Measurements from ENCODE around the gene EIF4G3. TPM values are rescaled to one million over a fixed set of nuclear protein-coding genes. Genes with fewer than 3 reads are reported as not detected.

The EIF4G3 gene
- total RNA-seq, 2 donors from 2014 or later: 33.4 to 38.5 TPM

DNA sequence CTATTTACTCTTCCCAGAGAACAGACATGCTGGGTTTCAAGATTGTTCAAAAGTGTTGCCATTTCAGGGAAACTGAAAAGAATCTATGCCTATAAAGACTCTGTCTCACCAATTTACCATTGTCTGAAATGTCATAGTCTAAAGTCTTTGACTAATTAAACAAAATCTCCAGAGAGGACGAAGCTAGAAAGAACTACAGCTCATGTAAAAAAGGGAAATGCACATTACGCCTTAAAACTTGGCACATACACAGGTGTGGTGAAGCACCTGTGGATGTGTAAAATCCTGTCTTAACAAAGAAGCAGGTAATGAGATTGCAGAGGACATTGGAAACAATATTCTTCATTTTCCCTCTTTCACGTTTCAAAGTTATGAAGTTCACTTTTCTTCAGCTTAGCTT lies 130.6 kb downstream of the EIF4G3 start:
- Histone ChIP-seq H3K27me3 (no peaks in the 10 kb centered on the region), H3K36me3 (no peaks in the 10 kb centered on the region), H3K27ac (no peak overlapping the region), H3K4me3 (no peak overlapping the region), H3K9me3 (no peaks in the 10 kb centered on the region), H3K4me1 (peaks cover 0 to 10% of the 10 kb centered on the region in 2 donors)
- no peak for DNase-seq (ENCODE audit: low spot score)
- TF ChIP-seq, protein P1, sequence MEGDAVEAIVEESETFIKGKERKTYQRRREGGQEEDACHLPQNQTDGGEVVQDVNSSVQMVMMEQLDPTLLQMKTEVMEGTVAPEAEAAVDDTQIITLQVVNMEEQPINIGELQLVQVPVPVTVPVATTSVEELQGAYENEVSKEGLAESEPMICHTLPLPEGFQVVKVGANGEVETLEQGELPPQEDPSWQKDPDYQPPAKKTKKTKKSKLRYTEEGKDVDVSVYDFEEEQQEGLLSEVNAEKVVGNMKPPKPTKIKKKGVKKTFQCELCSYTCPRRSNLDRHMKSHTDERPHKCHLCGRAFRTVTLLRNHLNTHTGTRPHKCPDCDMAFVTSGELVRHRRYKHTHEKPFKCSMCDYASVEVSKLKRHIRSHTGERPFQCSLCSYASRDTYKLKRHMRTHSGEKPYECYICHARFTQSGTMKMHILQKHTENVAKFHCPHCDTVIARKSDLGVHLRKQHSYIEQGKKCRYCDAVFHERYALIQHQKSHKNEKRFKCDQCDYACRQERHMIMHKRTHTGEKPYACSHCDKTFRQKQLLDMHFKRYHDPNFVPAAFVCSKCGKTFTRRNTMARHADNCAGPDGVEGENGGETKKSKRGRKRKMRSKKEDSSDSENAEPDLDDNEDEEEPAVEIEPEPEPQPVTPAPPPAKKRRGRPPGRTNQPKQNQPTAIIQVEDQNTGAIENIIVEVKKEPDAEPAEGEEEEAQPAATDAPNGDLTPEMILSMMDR (IDR thresholded peaks at IDR 0.05): no peak

DNA sequence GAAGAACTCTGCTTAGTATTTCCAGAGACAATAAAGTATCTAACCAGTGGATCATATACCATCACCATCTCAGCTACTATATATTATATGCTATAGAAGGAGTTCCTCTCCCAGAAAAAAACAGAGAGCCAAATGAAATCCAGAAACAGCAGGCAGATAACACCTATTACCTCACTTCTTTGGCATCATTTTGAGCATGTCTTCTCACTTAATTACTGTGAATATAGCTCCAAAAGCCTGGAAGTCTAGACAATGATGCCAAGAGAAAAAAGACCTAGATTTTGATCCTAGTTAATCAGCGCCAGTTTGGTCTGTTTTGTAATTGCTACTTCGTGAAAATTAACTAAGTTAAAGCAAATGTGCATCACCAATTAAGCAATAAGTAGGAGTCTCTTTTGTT lies 131.3 kb downstream of the EIF4G3 start:
- no peaks in the 10 kb centered on the region for H3K36me3 ChIP-seq
- H3K4me1 ChIP-seq: peaks cover 0 to 10% of the 10 kb centered on the region in 2 donors
- no peak overlapping the region for H3K27ac ChIP-seq
- no peaks in the 10 kb centered on the region for H3K9me3 ChIP-seq
- H3K27me3 ChIP-seq: no peaks in the 10 kb centered on the region
- DNase-seq (ENCODE audit: low spot score): no peak
- no peak overlapping the region for H3K4me3 ChIP-seq
- TF ChIP-seq, protein P1 (IDR thresholded peaks at IDR 0.05): no peak

DNA sequence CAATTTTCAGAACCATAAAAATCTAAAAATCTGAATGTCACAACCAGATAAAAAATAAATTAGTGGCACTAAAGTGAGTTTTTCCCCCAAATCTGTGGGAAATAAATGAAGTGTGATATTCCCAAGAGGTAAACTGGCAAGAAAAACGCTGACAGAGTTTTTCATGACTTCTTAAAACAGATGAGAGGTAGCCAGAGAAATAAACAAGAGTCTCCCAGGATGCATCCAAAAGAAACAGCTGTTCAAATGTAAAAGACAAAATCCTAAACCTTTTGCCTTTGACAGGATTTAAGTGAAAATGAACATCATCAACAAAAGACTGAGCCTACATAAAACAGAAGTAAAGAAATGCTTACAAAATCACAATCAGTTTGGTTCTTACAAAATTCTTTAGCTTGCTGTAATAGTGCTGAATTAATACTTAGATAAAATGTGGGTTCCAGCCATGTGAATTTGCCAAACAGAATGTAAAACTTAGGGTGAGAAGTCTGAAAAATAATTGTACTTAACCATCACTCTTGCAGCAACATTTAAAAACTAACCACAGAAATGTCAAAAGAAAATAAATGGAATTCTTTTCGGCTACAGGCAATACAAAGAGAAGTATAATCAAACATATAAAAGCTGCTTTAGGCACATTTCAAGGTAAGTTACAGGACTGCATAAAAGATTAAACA lies 133.6 kb downstream of the EIF4G3 start:
- Histone ChIP-seq H3K9me3 (no peaks in the 10 kb centered on the region), H3K4me3 (no peak overlapping the region), H3K4me1 (peaks cover 0 to 10% of the 10 kb centered on the region in 2 donors), H3K27me3 (no peaks in the 10 kb centered on the region), H3K36me3 (no peaks in the 10 kb centered on the region), H3K27ac (no peak overlapping the region)
- DNase-seq (ENCODE audit: low spot score): no peak
- TF ChIP-seq, protein P1 (IDR thresholded peaks at IDR 0.05): no peak

DNA sequence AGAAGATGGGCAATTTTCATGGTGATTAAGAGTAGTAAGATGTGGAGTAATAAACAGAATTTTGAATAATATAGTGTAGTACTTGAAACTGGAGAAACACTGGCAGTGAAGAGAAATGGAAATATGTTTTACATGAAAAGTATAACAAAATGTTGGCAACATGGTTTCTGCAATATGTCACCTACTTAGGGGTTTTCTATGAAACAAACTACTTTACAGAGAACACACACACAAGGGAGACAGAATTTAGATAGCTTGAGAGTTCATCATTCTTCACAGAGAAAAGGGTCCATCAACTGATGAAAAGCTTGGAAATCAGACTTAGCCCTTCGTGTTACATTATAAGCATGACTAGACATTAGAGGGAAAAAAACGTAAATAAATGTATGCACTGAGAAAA lies 135.2 kb downstream of the EIF4G3 start:
- Histone ChIP-seq H3K9me3 (no peaks in the 10 kb centered on the region), H3K27me3 (no peaks in the 10 kb centered on the region), H3K27ac (no peak overlapping the region), H3K4me3 (no peak overlapping the region), H3K4me1 (peaks cover 0 to 10% of the 10 kb centered on the region in 2 donors), H3K36me3 (no peaks in the 10 kb centered on the region)
- TF ChIP-seq, protein P1 (IDR thresholded peaks at IDR 0.05): no peak
- no peak for DNase-seq (ENCODE audit: low spot score)

DNA sequence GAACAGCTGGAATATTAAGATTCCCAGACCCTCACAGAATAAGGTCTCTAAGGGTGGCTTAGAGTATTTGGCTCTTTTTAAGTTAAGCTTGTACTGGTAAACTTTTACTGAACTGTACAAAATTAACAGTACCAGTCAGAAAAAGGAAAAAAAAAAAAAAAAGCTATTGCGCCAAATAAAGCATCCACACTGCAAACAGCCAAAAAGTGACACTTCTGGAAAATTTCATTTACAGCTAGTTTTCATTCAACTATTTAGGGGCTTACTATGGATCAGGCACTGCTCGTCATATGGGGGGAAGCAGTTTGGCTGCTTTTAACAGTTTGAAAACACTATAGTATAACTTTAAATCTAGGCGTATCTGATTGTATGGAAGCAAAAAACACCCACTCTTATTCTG lies 139.6 kb downstream of the EIF4G3 start:
- Histone ChIP-seq H3K36me3 (no peaks in the 10 kb centered on the region), H3K9me3 (no peaks in the 10 kb centered on the region), H3K27me3 (no peaks in the 10 kb centered on the region), H3K27ac (no peak overlapping the region), H3K4me3 (no peak overlapping the region), H3K4me1 (peaks cover 0 to 17% of the 10 kb centered on the region in 2 donors)
- TF ChIP-seq, protein P1 (IDR thresholded peaks at IDR 0.05): no peak
- DNase-seq (ENCODE audit: low spot score): no peak

DNA sequence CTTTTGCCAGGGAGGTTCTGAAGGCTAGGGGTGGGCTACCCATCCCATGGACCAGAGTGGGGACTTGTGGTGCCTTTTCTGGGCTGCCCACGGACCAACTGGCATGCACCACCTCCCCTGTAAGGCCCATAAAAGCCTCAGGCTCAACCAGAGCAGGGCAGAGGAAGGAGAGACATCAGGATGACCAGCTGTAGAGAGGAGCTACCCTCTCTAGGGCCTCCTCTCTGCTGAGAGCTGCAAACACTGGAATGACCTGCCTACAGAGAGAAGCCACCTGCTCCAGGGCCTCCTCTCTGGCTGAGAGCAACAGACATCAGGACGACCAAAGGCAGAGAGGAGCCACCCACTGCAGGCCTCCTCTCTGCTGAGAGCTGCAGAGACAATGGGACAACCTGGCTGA lies 140.9 kb downstream of the EIF4G3 start:
- no peaks in the 10 kb centered on the region for H3K36me3 ChIP-seq
- H3K4me3 ChIP-seq: no peak overlapping the region
- H3K4me1 ChIP-seq: peaks cover 0 to 17% of the 10 kb centered on the region in 2 donors
- no peak for DNase-seq (ENCODE audit: low spot score)
- TF ChIP-seq, protein P1 (IDR thresholded peaks at IDR 0.05): no peak
- H3K9me3 ChIP-seq: no peaks in the 10 kb centered on the region
- H3K27me3 ChIP-seq: no peaks in the 10 kb centered on the region
- H3K27ac ChIP-seq: no peak overlapping the region

Measured in right atrium auricular region (tissue), 2 donors.